HG02938 (cell line): ENCODE results near the gene SLC4A9.

Source experiments
- ATAC-seq: cut with Tn5 transposase; IDR thresholded peaks from one replicate; pipeline ENCODE4 v1.9.1; 2021; ENCODE audit warnings: mild to moderate bottlenecking, moderate library complexity; ENCODE audit not compliant: unreplicated experiment

SLC4A9 gene, protein sequence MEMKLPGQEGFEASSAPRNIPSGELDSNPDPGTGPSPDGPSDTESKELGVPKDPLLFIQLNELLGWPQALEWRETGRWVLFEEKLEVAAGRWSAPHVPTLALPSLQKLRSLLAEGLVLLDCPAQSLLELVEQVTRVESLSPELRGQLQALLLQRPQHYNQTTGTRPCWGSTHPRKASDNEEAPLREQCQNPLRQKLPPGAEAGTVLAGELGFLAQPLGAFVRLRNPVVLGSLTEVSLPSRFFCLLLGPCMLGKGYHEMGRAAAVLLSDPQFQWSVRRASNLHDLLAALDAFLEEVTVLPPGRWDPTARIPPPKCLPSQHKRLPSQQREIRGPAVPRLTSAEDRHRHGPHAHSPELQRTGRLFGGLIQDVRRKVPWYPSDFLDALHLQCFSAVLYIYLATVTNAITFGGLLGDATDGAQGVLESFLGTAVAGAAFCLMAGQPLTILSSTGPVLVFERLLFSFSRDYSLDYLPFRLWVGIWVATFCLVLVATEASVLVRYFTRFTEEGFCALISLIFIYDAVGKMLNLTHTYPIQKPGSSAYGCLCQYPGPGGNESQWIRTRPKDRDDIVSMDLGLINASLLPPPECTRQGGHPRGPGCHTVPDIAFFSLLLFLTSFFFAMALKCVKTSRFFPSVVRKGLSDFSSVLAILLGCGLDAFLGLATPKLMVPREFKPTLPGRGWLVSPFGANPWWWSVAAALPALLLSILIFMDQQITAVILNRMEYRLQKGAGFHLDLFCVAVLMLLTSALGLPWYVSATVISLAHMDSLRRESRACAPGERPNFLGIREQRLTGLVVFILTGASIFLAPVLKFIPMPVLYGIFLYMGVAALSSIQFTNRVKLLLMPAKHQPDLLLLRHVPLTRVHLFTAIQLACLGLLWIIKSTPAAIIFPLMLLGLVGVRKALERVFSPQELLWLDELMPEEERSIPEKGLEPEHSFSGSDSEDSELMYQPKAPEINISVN

DNA sequence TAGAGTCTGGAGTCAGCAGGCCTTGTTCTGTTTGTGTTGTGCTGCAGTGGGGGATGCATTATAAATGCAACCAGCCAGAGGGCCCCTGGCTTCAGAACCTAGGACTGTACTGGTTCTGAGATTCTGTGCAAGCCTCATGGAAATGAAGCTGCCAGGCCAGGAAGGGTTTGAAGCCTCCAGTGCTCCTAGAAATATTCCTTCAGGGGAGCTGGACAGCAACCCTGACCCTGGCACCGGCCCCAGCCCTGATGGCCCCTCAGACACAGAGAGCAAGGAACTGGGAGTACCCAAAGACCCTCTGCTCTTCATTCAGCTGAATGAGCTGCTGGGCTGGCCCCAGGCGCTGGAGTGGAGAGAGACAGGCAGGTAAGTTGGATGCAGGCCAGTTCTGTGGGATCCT, at the start of gene SLC4A9:
TSS of gene SLC4A9 (plus strand) at position 94 of the 400 bp plus-strand sequence. CDS start at position 137, 43 bp downstream.
- ATAC-seq = no peak

DNA sequence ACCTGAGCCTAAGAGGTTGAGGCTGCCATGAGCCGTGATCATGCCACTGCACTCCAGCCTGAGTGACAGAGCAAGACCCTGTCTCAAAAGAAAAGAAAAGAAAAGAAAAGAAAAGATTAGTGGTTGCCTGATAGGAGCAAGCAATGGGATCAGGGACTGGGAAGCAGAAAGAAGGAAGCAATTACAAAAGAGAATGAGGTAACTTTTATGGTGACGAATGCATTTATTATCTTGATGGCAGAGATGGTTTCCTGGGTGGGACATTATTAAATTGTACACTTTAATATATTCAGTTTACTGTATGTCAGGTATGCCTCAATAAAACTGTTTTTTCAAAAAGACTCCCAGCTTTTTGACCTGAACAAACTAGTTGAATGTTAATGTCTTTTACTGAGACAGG, 49.6 kb upstream of the SLC4A9 start:
- ATAC-seq = no peak

DNA sequence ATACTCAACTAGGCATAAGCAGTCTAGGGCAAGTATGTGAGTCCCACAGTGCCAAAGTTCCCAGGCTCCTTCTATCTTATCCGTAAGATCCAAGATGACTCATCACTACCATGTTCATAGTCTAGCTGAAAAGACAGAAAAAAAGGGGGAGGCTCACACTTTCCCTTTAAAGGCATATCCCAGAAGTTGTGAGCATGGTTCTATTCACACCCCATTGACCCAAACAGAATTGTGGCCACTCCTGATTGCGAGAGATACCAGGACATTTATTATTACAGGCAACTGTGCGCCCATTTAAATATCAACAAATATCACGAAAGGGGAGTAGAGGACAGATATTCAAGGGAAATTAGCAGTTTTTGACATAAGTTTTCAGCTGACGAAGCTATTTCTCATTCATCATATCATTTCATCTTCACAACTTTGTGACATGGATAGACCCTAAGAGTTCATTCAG, 49.0 kb upstream of the SLC4A9 start:
- no peak for ATAC-seq

DNA sequence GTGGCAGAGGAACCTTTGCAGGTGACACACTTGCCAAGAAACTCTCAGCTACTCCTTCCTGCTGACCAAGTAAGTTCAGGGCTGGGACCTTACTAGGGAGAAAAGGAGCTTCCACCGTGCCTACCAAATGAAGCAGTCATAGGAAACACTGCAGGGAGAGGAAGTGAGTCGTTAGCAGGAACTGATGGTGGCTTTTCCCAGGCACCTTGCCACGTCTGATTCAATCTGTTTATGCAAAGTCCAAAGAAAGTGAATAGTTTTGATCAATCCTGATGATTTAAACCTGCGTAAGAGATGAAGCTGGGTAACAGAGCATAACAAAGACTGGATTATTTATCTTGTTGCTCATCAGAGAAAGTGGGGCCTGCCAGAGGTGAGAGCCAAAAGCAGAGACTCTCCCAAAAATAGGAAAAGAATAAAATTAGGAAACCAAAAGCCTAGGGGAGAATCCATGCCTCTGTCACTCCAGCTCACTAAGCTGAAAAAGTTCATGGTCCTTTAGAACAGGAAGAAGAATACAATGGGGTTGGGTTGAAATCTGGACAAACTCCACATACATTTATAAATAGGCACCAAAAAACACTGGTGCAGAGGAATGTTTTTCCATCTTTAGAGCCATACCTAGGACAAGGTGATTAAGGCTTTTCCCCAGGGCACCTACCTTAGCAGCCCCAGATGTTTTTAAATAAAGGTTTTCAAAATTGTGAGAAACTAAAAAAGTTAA, 47.8 kb upstream of the SLC4A9 start:
- ATAC-seq = no peak

DNA sequence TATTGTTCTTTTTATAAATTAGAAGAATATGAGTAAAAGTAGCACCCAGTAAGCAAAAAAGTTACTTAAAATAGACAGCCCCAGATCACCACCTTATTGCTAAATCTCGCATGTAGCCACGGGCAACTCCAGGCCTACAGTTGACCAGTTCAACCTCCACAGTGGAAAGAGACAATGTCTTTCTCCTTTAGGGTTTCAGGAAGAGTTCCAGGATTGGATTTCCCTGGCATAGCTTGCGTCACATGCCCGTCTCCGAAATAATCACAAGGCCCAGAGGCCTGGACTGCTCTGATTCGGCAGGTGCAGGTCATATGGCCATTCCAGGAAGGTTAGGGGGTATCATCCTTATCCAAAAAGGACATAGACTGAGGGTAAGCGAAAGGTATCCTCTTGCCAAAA, 47.2 kb upstream of the SLC4A9 start:
- no peak for ATAC-seq

DNA sequence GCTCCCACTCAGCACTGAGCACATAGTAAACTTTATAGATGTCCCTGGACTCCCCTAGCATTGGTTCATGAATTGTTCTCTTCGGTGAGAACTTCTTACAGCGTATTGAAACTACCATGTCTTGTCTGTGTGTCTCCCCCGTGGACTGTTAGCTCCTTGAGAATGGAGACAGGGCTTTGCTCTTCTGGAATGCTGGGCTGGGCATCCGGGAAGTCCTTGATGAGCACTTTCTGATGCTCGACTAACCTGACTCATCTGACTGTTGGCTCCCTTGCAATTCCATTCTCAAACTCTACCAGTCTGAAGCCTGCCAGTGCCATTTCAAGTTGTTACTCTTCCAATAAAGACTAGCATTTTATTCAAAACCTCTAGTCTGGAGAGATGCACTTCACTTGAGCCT, 42.1 kb upstream of the SLC4A9 start:
- no peak for ATAC-seq

DNA sequence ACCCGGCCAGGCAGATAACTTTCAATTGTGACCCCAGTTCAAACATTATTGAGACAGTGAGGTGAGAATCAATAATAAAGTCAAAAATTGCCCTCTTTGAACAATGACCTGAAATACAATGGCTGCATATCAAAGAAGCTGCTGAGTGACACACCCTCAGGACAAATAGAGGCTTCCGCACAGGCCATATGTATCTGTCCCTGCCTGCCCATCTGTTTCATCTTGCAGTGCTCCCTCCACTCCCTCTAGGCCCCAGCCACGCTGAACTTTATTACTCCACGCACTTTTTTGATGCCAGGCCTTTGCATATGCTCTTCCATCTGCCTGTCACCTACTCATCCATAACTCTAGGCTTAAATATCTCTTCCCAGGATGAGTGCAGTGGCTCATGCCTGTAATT, 41.2 kb upstream of the SLC4A9 start:
- no peak for ATAC-seq

DNA sequence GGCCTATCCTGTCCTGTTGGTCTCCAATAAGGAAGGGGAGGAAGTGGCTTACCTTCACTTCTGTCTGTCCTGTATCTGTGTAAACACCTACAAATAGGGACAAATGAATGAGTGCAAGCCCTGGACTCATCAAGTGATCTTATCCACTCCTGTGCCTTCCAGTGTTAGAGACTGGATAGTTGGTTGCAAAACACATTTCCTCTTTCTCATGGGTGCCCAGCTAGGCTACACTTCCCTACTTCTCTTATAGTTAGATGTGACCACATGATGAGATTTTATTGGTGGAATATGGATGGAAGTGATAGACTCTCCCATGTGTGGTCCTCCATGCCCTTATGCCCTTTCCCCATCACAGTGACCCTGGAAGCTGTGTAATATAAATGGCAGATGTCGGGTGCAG, 40.2 kb upstream of the SLC4A9 start:
- no peak for ATAC-seq

DNA sequence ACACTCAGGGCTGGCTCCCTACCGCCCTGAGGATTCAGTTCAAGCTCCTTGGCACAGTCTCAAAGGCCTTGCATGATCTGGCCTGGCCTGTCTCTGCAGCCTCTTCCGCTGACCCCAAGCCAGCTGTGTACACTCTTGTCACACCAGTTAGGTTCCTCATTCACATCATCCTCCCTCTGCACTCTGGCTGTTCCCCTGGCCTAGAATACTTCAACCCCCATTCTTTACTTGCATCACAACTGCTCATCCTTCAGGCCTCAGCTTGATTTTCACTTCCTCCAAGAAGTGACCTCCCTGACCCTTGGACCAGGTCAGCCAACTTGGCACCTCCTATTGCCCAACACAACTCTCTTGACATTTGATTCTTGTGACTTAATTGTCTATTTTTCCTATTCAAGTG, 38.2 kb upstream of the SLC4A9 start:
- ATAC-seq = no peak

DNA sequence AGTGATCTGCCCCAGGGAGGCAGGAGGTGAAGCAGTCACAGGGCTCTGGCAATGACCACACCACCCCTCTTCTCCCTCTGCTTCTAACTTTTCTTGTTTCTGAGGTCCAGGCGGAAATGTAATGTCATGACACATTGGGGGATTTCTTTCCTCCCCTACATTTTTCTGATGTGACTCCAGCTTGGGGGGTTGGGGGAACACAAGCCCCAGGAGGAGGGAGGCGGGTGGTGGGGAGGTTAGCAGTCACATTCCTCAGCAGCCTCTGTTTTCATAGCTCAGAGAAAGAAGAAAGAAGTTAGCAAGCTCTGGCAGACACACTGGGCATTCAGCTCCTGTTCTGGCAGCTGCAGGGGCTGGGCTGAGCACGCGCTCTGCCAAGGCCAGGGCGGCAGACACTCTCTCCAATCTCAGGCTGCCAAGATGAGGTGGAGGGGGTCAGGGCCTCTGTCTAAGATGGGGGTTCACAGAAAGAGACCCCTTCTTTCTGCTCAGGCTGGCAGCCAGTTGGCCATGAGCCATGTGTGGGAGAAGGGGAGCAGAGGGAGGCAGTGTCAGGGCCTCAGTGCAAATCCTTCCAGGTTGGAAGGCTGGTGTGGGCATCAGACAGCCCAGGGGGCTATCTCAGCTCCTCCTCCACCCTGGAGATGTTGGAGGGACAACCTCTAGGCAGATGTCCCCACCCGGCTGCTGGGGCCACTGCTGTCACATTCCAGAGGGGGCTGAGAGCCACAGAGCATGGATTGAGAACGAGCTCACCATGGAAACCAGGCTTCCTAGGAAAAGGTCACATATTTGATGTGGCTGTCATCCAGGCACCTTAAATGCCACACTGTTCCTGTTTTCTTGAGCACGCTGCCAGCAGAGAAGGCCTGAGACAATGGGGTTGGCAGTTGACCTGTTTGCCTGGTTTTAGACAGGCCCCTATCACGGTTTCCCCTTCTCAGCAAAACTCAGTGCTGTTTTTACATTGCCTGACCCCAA, 37.0 kb upstream of the SLC4A9 start:
- ATAC-seq = no peak

DNA sequence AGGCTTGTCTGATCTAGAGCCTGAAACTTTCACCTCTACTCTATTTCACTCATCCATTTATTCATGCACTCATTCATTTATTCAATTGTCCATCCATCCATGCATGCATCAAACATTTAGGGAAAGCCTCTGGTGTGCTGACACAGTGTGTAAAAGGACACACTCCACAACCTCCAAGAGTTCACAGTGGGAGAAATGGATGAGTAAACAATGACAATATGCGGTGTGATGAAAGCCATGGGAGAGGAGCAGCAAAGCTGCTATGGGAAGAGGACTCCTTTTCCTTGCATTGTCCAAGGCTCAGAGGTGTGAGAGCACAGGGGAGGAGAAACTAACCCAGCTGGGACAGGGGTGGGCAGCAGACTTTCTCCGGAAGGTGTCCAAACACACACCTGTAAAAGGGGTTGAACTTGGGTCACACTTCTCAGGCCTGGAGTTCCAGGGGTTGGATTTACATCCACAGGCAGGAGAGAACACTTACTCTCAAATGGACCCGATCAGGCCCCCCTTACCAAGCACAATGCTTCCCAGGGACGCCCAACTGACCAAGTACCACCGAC, 35.9 kb upstream of the SLC4A9 start:
- ATAC-seq = no peak

DNA sequence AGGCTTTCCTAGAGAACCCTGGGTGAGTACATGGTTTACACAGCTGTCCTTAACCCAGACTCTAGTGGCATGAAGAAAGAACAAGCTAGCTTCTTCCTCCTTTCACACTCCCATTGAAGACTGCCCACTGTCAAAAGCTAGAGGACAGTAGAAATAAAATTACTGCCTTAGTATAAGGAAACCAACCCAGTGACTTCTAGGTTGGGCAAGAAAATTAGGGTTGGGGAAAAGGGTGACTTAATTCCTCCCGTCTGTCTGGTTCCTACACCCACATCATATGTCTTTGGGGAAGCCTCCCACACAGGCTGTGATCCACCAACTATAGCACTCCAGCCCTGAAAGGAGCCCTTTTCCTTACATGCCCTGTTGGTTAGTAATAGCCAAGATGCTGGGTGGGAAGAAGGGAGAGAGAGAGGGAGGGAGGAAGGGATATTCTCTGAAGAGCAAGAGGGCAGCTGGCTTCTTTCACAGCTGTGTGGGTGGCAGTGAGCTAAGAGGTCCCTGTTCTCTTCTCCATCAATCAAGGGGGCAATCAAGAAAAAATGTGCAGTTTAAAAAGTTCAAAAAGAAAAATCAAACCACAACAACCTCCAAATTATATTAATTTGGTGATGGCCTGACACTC, 35.3 kb upstream of the SLC4A9 start:
- no peak for ATAC-seq

DNA sequence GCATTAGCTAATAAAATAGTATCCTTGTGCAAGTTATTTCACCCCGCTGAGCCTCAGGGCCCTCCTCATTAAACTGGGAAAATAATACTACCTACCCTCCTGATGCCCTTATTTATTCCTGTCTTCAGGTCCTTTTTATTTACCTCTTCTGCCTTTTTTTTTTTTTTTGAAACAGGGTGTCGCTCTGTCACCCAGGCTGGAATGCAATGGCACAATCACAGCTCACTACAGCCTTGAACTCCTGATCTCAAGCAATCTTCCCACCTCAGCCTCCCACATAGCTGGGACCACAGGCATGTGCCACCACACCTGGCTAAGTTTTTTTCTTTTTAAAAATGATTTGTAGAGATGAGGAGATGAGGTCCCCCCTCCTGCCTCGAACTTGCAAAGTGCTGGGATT, 34.5 kb upstream of the SLC4A9 start:
- ATAC-seq = no peak

DNA sequence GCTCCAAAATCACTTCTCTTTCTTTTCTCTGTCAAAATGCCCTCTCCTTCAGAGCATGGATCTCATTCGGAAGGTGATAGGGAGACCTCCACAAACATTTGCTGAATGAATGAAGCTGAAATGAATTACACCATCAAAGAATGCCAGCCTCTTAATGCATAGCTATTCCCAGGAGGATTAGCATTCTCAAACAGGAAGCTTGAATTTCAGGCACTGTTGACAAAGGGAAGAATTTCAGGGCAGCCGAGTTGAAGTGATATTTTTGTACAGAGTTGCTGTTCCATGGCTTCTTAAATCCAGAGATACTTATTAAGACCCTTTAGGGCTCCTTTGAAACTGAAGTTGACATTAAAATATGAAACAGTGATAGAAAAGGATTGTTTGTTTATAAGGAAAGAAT, 32.4 kb upstream of the SLC4A9 start:
- no peak for ATAC-seq

DNA sequence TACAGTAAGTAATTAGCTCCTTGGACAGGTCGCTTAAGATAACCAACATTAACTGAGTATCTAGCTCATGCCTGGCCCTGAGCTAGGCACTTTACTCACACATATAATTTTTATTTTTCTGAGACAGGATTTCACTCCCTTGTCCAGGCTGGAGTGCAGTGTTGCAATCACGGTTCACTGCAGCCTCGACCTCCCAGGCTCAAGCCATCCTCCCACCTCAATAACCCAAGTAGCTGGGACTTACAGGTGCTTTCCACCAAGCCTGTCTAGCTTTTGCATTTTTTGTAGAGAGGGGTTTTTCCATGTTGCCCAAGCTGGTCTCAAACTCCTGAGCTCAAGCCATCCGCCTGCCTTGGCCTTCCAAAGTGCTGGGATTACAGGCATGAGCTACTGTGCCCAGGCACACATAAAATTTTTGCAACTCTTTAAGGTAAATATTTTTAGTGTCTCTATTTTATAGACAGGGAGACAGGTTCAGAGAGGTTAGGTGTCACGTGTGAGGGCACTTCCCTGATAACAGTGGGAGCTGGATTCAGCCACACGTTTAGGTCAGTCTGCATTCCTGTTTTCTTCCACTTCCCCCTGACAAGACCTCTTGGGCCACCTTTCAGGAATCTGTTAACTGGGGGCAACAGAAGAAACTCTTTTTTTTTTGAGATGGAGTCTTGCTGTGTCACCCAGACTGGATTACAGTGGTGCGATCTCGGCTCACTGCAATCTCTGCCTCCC, 31.8 kb upstream of the SLC4A9 start:
- no peak for ATAC-seq

DNA sequence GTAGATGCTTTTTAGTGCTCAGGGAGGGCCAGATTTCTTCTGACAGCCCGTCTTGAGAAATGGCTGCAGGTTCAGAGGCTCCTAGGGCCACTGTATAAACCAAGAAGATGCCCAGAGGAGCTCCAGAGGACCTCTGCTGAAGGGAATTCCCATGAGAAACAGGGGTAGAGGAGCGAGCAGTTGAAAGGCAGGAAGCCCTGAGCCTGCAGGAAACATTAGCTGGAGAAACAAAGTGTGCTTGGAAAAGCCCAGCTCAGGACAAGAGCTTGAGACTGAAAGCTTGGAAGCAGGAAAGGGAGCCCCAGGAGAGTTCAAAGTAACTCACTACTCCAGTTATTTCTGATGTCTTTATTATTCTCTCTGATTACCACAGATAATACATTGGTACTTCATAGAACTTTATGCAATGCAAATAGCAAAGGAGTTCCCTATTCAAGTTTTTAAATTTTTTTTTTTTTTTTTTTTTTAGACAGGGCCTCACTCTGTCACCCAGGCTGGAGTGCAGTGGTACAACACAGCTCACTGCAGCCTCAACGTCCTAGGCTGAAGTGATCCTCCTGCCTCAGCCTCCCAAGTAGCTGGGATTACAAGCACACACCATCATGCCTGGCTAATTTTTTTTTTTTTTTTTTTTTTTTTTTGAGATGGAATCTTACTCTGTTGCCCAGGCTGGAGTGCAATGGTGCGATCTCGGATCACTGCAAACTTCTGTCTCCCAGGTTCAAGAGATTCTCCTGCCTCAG, 30.1 kb upstream of the SLC4A9 start:
- ATAC-seq = no peak

DNA sequence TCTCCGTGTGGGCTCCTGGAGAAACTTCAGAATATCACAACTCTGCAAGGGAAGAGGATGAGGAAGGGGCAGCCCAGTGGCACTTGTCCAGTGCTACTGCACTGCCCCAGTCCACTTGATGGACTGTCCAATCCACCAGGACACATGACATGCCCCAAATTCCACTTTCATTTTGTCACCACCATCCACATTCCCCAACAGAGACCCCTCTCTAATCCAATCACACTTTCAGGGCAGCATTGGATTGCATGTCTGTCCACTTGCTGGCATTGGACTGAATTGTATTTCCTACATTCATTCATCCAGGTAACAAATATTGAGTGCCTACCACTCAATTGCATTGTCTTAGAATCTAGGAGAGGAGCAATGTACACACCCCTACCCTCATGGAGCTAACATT, 28.4 kb upstream of the SLC4A9 start:
- ATAC-seq = no peak

DNA sequence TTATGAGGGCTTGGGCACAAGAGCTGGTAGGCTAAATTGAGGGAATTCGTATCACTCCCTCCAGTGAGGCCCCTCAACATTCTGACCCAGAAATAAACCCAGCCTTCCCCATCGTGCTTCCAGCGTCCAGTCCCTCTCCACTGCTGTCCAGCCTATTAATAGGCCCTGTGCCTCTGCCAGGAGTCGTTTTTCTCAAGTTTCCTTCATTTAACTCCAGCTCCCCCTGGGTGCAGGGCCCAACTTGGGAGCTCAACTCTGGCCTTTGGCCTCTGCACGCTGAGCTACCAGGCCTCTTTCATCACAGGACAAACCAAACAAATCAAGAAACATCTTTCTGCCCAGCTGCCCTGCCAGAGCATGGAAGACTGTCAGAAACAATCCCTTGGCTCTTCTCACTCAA, 23.6 kb upstream of the SLC4A9 start:
- no peak for ATAC-seq
